OCI-LY7 (cell line): Measurements from ENCODE around the gene FAF2. TPM values are rescaled to one million over a fixed set of nuclear protein-coding genes. Genes with fewer than 3 reads are reported as not detected.

ENCODE experiments used
- BruUV-seq: library from RNA; stranded (reverse); fragments of 400-500 nt; replicated peaks from 2 replicates; lab custom pipeline; 2021; lab: Mats Ljungman, UMichigan
- CTCF ChIA-PET: fragments of 300-600 bp; sonication (Branson Sonifier 250); formaldehyde crosslinking; loops from one replicate; lab custom pipeline; 2022; ENCODE audit warnings: antibody characterized with exemption; ENCODE audit not compliant: unreplicated experiment; lab: Charles Lee
- POLR2A ChIA-PET: fragments of 300-600 bp; sonication (Branson Sonifier 250); formaldehyde crosslinking; loops from one replicate; lab custom pipeline; 2022; ENCODE audit warnings: antibody characterized with exemption; lab: Charles Lee
- DNase-seq: peaks from one replicate; pipeline ENCODE4 v3.0.0-alpha.2; 2015; ENCODE audit warnings: low spot score
- H2AFZ ChIP-seq: fragments of 200-600 bp; sonication (generic), shearing (Covaris generic); 2 replicates; pipeline ENCODE4 v1.6.1; 2014; ENCODE audit warnings: mild to moderate bottlenecking, antibody characterized with exemption, low read length, moderate library complexity
- H3K27ac ChIP-seq: fragments of 200-600 bp; sonication (generic); 2 replicates; pipeline ENCODE4 v1.5.1; 2014; ENCODE audit warnings: mixed run types, low read depth, mild to moderate bottlenecking, moderate library complexity, low read length, inconsistent platforms; ENCODE audit not compliant: poor library complexity, severe bottlenecking
- H3K36me3 ChIP-seq: fragments of 200-600 bp; sonication (generic); 2 replicates; pipeline ENCODE4 v1.6.1; 2014; ENCODE audit warnings: mild to moderate bottlenecking, antibody characterized with exemption, low read length, moderate library complexity, mixed read lengths; ENCODE audit not compliant: insufficient read depth
- H3K4me1 ChIP-seq: fragments of 200-600 bp; sonication (generic); 2 replicates; pipeline ENCODE4 v1.5.1; 2014; ENCODE audit warnings: mild to moderate bottlenecking, low read length; ENCODE audit not compliant: insufficient read depth, poor library complexity, severe bottlenecking
- H3K4me2 ChIP-seq: fragments of 200-600 bp; sonication (generic); 2 replicates; pipeline ENCODE4 v1.6.1; 2014; ENCODE audit warnings: mild to moderate bottlenecking, low read length
- H3K4me3 ChIP-seq: fragments of 200-600 bp; sonication (generic); 2 replicates; pipeline ENCODE4 v1.5.1; 2014; ENCODE audit warnings: mild to moderate bottlenecking, low read depth, low read length; ENCODE audit not compliant: poor library complexity, severe bottlenecking
- H3K79me2 ChIP-seq: fragments of 200-600 bp; sonication (generic); 2 replicates; pipeline ENCODE4 v1.6.1; 2016; ENCODE audit warnings: low read depth, mild to moderate bottlenecking, low read length, moderate library complexity, mixed read lengths; ENCODE audit not compliant: insufficient read depth
- H3K9me2 ChIP-seq: fragments of 200-600 bp; sonication (generic); 2 replicates; pipeline ENCODE4 v1.6.1; 2016; ENCODE audit warnings: mild to moderate bottlenecking, low read length, mixed read lengths; ENCODE audit not compliant: insufficient read depth
- H3K9me3 ChIP-seq: fragments of 200-600 bp; sonication (generic); 2 replicates; pipeline ENCODE4 v1.6.1; 2014; ENCODE audit warnings: mild to moderate bottlenecking, mixed run types, low read length, mixed read lengths
- H4K20me1 ChIP-seq: fragments of 200-600 bp; sonication (generic); 2 replicates; pipeline ENCODE4 v1.6.1; 2014; ENCODE audit warnings: mild to moderate bottlenecking, antibody characterized with exemption, low read length, moderate library complexity, mixed read lengths; ENCODE audit not compliant: insufficient read depth
- CTCF ChIP-seq: fragments of 200-600 bp; sonication (generic); conservative IDR thresholded peaks from 2 replicates; pipeline ENCODE4 v1.5.1; 2014; ENCODE audit warnings: mild to moderate bottlenecking, antibody characterized with exemption, low read length, moderate library complexity, mixed read lengths
- EZH2phosphoT487 ChIP-seq: fragments of 200-600 bp; sonication (generic); IDR thresholded peaks from 2 replicates; pipeline ENCODE4 v1.6.1; 2018; ENCODE audit warnings: low read depth, borderline replicate concordance, mild to moderate bottlenecking, mixed run types, antibody characterized with exemption, low read length, moderate library complexity, mixed read lengths
- intact Hi-C: fragments of 100-400 bp; cut with micrococcal nuclease; formaldehyde crosslinking; loops from one replicate; pipeline ENCODE4 v1.10.0; 2022; ENCODE audit not compliant: unreplicated experiment
- total RNA-seq, 2 experiments: library from RNA; depleted of rRNA in 1 of 2; stranded (reverse); fragments of >200 nt in 1 of 2; shearing (Covaris generic) in 1 of 2; gene quantifications; 2 replicates each; pipeline ENCODE4 v1.2.3, GENCODE V29; 2014 to 2022

Gene FAF2
- total RNA-seq, 2 experiments from 2014 or later, result 36.9 to 49.7 TPM

- no peaks in the 10 kb centered on the region for H3K9me3 ChIP-seq
- H3K79me2 ChIP-seq, result peaks cover 50% of the 10 kb centered on the region
- peak overlapping the region; percentile 99 for H3K27ac ChIP-seq
- peaks cover 67% of the 10 kb centered on the region for H3K36me3 ChIP-seq
- H3K4me1 ChIP-seq, result peaks cover 71% of the 10 kb centered on the region
- TF ChIP-seq EZH2phosphoT487 (no peak), CTCF (no peak)
- peak; percentile 45 for DNase-seq
- H3K4me2 ChIP-seq, result peak overlapping the region; percentile 95
- 0 out of 2 replicates have a peak, but pooled peaks cover 7% of the 10 kb centered on the region for H4K20me1 ChIP-seq
- POLR2A ChIA-PET, result interaction anchor here (0.6 to 1.0 kb wide), 5 partner anchors 9 to 56 kb away, joined by 3 to 5 read pairs (median 3); no protein-coding TSS in a partner anchor
- intact Hi-C loops, result loop anchor here (10.0 kb wide), 1 partner anchor 471 kb away; the partner anchor contains the start of gene UIMC1
- peak overlapping the region; percentile 79 for H3K4me3 ChIP-seq
- H3K9me2 ChIP-seq, result no peaks in the 10 kb centered on the region
- H2AFZ ChIP-seq, result no peak overlapping the region
- no TSS peak for BruUV-seq
- CTCF ChIA-PET, result interaction anchor here (0.9 kb wide), 1 partner anchor 13 kb away, joined by 3 read pairs; no protein-coding TSS in a partner anchor
Observed at GRCh38 chr5:176533390-176533789, 85.2 kb downstream of the FAF2 start.

GRCh38 chr5:176533894-176534611 is 85.9 kb downstream of the FAF2 start:
- ChIA-PET CTCF (interaction anchor here (0.6 to 0.9 kb wide), 2 partner anchors 13 to 485 kb away, joined by 3 read pairs; no protein-coding TSS in a partner anchor), POLR2A (interaction anchor here (0.6 to 2.8 kb wide), 7 partner anchors 8 to 129 kb away, joined by 3 to 9 read pairs (median 3); no protein-coding TSS in a partner anchor)
- DNase-seq, result peak; percentile 77
- Histone ChIP-seq H3K4me2 (peak overlapping the region; percentile 95), H4K20me1 (0 out of 2 replicates have a peak, but pooled peaks cover 7% of the 10 kb centered on the region), H3K27ac (peak overlapping the region; percentile 99), H2AFZ (no peak overlapping the region), H3K36me3 (peaks cover 61% of the 10 kb centered on the region), H3K4me1 (peaks cover 71% of the 10 kb centered on the region), H3K79me2 (peaks cover 50% of the 10 kb centered on the region), H3K4me3 (peak overlapping the region; percentile 79), H3K9me3 (no peaks in the 10 kb centered on the region), H3K9me2 (no peaks in the 10 kb centered on the region)
- TF ChIP-seq CTCF (peak; percentile 46), EZH2phosphoT487 (no peak)
- intact Hi-C loops, result loop anchor here (10.0 kb wide), 1 partner anchor 471 kb away; the partner anchor contains the start of gene UIMC1
- no TSS peak for BruUV-seq
